ENCODE results near the gene ASAH2. TPM values are rescaled to one million over a fixed set of nuclear protein-coding genes. Genes with fewer than 3 reads are reported as not detected.
"Not testable (repeated sequence)": the region's sequence is repeated elsewhere in the genome, so short reads cannot be mapped to it uniquely, and the experiment has no call there.

Gene ASAH2
- total and polyA plus RNA-seq, 2 of the 13 experiments (the other 11 are each of a cell fraction or from before 2014, with no cell fraction given): 16.0 to 17.9 TPM

DNA sequence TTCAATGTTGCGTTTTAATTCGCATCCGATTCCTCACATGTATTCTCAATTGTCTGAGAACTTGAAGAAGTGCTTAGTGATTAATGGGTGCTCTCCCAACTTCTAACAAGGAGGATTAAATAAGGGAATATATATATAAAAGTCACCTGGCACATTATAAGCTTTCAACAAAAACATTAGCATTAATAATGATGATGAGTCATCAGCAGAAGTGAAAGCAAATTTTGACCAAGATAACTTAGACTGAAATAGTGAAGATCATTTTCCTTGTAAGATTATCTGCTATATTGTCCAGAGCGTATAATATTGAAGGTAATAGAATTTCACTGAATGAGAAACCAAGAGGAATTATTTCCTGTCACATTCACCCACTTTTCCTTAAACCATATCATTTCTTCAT, 8.5 kb downstream of the ASAH2 start (continued):
- TF ChIP-seq, protein P1, sequence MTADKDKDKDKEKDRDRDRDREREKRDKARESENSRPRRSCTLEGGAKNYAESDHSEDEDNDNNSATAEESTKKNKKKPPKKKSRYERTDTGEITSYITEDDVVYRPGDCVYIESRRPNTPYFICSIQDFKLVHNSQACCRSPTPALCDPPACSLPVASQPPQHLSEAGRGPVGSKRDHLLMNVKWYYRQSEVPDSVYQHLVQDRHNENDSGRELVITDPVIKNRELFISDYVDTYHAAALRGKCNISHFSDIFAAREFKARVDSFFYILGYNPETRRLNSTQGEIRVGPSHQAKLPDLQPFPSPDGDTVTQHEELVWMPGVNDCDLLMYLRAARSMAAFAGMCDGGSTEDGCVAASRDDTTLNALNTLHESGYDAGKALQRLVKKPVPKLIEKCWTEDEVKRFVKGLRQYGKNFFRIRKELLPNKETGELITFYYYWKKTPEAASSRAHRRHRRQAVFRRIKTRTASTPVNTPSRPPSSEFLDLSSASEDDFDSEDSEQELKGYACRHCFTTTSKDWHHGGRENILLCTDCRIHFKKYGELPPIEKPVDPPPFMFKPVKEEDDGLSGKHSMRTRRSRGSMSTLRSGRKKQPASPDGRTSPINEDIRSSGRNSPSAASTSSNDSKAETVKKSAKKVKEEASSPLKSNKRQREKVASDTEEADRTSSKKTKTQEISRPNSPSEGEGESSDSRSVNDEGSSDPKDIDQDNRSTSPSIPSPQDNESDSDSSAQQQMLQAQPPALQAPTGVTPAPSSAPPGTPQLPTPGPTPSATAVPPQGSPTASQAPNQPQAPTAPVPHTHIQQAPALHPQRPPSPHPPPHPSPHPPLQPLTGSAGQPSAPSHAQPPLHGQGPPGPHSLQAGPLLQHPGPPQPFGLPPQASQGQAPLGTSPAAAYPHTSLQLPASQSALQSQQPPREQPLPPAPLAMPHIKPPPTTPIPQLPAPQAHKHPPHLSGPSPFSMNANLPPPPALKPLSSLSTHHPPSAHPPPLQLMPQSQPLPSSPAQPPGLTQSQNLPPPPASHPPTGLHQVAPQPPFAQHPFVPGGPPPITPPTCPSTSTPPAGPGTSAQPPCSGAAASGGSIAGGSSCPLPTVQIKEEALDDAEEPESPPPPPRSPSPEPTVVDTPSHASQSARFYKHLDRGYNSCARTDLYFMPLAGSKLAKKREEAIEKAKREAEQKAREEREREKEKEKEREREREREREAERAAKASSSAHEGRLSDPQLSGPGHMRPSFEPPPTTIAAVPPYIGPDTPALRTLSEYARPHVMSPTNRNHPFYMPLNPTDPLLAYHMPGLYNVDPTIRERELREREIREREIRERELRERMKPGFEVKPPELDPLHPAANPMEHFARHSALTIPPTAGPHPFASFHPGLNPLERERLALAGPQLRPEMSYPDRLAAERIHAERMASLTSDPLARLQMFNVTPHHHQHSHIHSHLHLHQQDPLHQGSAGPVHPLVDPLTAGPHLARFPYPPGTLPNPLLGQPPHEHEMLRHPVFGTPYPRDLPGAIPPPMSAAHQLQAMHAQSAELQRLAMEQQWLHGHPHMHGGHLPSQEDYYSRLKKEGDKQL (CRISPR knock-in tag; IDR thresholded peaks at IDR 0.05; ENCODE audit: low read depth): no peak
- TF ChIP-seq CHD4 (IDR thresholded peaks at IDR 0.05; ENCODE audit: borderline replicate concordance, low read length) (no peak), KLF16 (CRISPR knock-in tag; IDR thresholded peaks at IDR 0.05) (no peak), SYNCRIP (IDR thresholded peaks at IDR 0.05; ENCODE audit: insufficient read depth, low read depth, low read length) (no peak), ZNF724P (CRISPR knock-in tag; IDR thresholded peaks at IDR 0.05; ENCODE audit: borderline replicate concordance) (no peak), TARDBP (CRISPR knock-in tag; IDR thresholded peaks at IDR 0.05) (no peak), ZNF816 (CRISPR knock-in tag; IDR thresholded peaks at IDR 0.05; ENCODE audit: borderline replicate concordance) (no peak), ZNF180 (CRISPR knock-in tag; IDR thresholded peaks at IDR 0.05; ENCODE audit: borderline replicate concordance, low read depth) (no peak), GLMP (CRISPR knock-in tag; IDR thresholded peaks at IDR 0.05; ENCODE audit: borderline replicate concordance) (no peak), KAT7 (CRISPR knock-in tag; IDR thresholded peaks at IDR 0.05; ENCODE audit: borderline replicate concordance) (no peak), ZSCAN31 (CRISPR knock-in tag; IDR thresholded peaks at IDR 0.05; ENCODE audit: low read depth) (no peak), NCOA1 (CRISPR knock-in tag; IDR thresholded peaks at IDR 0.05) (no peak), ZFP82 (CRISPR knock-in tag; IDR thresholded peaks at IDR 0.05; ENCODE audit: borderline replicate concordance) (no peak)
- TF ChIP-seq, protein P2, sequence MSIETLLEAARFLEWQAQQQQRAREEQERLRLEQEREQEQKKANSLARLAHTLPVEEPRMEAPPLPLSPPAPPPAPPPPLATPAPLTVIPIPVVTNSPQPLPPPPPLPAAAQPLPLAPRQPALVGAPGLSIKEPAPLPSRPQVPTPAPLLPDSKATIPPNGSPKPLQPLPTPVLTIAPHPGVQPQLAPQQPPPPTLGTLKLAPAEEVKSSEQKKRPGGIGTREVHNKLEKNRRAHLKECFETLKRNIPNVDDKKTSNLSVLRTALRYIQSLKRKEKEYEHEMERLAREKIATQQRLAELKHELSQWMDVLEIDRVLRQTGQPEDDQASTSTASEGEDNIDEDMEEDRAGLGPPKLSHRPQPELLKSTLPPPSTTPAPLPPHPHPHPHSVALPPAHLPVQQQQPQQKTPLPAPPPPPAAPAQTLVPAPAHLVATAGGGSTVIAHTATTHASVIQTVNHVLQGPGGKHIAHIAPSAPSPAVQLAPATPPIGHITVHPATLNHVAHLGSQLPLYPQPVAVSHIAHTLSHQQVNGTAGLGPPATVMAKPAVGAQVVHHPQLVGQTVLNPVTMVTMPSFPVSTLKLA (IDR thresholded peaks at IDR 0.05): no peak

GRCh38 chr10:50241478-50241877, 9.8 kb downstream of the ASAH2 start:
- WGBS (ENCODE audit: low lambda C conversion rate): 87% methylated on average over 1 of the region's 1 CpG
- H3K36me3 ChIP-seq (replicated peaks in 1 of 2; ENCODE audit: control insufficient read depth in 1 of 2, insufficient read depth in 2 of 2, low read length in 2 of 2); H3K27ac ChIP-seq (ENCODE audit: extremely low read length, insufficient read depth, low read length); H3K79me2 ChIP-seq (ENCODE audit: insufficient read depth, low read length); H3K4me1 ChIP-seq (ENCODE audit: insufficient read depth, low read length); POLR2A ChIA-PET; ATAC-seq; H2AFZ ChIP-seq (ENCODE audit: low read length); H3K27me3 ChIP-seq (ENCODE audit: control insufficient read depth in 1 of 2, insufficient read depth in 2 of 2, low read length in 2 of 2); FAIRE-seq; H4K20me1 ChIP-seq (ENCODE audit: insufficient read depth, low read length); H3K4me2 ChIP-seq (ENCODE audit: low read depth, low read length); H3K4me3 ChIP-seq (replicated peaks in 1 of 3; ENCODE audit: insufficient read depth in 1 of 3, low read depth in 2 of 3, low read length in 3 of 3); H3K9ac ChIP-seq (ENCODE audit: insufficient read depth, low read depth, low read length); CTCF ChIA-PET (ENCODE audit: low intra/inter-chr PET ratio, low total read pairs); BruUV-seq (replicated peaks); DNase-seq (ENCODE audit: low spot score); intact Hi-C loops (cut with micrococcal nuclease; ENCODE audit: unreplicated experiment); H3K9me3 ChIP-seq (ENCODE audit: low read length); in situ Hi-C loops (cut with HindIII; ENCODE audit: extremely low pct_ligation_motif_present, low pct_unique_long_range_greater_than_20kb): not testable (repeated sequence)

All from HepG2 (cell line).